ENCODE measurements around the gene HSPB8.
"Not testable (repeated sequence)": the region's sequence is repeated elsewhere in the genome, so short reads cannot be mapped to it uniquely, and the experiment has no call there.

HSPB8 gene

GRCh38 chr12:119207063-119207560, 28.4 kb downstream of the HSPB8 start:
- no peak for DNase-seq

- DNase-seq, result no peak
Observed at GRCh38 chr12:119208626-119209061, 29.9 kb downstream of the HSPB8 start.

GRCh38 chr12:119211884-119212283, 33.2 kb downstream of the HSPB8 start:
- no peak for DNase-seq

GRCh38 chr12:119216084-119216483, 37.4 kb downstream of the HSPB8 start:
- DNase-seq, result no peak

DNA sequence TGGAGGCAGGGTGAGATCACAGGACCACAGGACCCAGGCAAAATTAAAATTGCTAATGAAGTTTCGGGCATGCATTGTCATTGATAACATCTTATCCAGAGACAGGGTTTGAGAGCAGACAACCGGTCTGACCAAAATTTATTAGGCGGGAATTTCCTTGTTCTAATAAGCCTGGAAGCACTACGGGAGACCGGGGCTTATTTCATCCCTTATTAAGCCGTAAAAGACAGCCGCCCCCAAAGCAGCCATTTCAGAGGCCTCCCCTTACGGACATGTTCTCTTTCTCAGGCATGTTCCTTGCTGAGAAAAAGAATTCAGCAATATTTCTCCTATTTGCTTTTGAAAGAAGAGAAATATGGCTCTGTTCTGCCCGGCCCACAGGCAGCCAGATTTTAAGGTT, 40.1 kb downstream of the HSPB8 start:
- not testable (repeated sequence) for DNase-seq

- DNase-seq, result no peak
Observed at GRCh38 chr12:119222222-119222951, 43.7 kb downstream of the HSPB8 start.

- no peak for DNase-seq
Observed at GRCh38 chr12:119225454-119225853, 46.7 kb downstream of the HSPB8 start.

DNA sequence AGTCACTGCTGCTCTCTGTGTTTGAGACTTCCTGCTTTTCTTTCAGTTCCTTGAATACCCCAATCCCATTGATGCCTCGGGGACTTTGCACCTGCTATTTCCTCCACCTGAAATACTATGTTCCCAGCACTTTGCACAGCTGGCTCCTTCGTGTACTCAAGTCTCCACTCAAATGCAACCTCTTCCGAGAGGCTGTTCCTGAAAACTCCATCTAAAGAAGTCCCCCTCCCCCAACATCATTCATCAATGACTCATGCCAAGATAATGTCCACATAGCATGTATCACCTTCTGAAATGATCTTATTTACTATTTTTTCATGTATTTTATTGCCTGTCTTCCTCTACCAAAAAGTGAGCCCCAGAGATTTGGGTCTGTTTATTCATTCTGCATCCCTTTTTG, 48.6 kb downstream of the HSPB8 start:
- DNase-seq, result no peak

- DNase-seq, result no peak
Observed at GRCh38 chr12:119229205-119229604, 50.5 kb downstream of the HSPB8 start.

- DNase-seq, result no peak
Observed at GRCh38 chr12:119229837-119230236, 51.1 kb downstream of the HSPB8 start.

GRCh38 chr12:119230807-119231206, 52.1 kb downstream of the HSPB8 start:
- no peak for DNase-seq

GRCh38 chr12:119231774-119232173, 53.0 kb downstream of the HSPB8 start:
- DNase-seq, result no peak

DNA sequence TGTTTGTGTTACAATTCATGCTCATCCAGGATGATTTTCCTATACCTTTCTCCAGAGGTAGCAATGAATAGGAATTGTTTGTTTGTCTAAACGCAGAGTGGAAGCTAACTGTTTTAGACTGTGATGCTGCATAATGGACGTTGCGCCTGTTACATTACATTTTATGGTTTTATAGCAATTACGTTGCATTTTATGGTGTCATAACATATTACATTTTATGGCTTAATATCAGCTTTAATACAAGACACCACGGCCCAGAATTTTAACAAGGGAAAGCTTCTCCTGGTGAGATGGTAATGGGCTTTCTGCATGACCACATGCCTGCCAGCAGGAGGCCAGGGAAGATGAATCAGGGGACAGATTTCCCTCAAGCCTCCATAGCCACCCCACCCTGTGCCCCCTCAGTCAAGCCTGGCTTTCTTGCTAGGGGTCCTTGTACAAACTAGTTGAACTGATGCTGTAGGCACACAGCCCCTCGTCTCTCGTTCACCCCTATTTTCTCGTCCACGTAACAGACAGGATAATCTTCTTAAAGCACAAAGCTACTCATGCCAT, 56.5 kb downstream of the HSPB8 start:
- DNase-seq, result no peak

GRCh38 chr12:119236372-119236771, 57.6 kb downstream of the HSPB8 start:
- DNase-seq, result no peak

DNA sequence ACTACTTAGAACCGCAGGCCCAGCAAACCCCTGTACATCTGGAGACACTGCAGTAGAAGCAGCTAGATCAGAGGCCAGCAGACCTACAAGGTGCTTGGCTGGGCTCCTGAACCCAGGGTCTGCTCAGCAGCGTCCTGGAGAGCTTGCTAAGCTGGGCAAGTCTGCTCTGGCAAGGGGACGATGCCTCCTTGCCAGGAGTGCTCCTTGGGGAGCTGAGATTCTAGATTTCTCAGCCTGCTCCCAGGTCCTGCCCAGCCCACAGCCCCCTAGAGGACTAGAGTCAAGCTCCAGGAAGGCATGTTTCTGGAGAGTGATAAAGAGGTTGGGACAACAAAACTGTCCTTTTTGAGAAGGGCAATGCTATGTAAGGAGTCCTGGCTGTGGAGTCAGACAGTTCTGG, 60.3 kb downstream of the HSPB8 start:
- DNase-seq, result no peak

GRCh38 chr12:119241049-119241448, 62.3 kb downstream of the HSPB8 start:
- no peak for DNase-seq

GRCh38 chr12:119241580-119242169, 62.9 kb downstream of the HSPB8 start:
- no peak for DNase-seq

Data from GF-D8 (cell line).